ENCODE data around the gene ESYT3.
"Not testable (repeated sequence)": the region's sequence is repeated elsewhere in the genome, so short reads cannot be mapped to it uniquely, and the experiment has no call there.

Gene ESYT3

DNA sequence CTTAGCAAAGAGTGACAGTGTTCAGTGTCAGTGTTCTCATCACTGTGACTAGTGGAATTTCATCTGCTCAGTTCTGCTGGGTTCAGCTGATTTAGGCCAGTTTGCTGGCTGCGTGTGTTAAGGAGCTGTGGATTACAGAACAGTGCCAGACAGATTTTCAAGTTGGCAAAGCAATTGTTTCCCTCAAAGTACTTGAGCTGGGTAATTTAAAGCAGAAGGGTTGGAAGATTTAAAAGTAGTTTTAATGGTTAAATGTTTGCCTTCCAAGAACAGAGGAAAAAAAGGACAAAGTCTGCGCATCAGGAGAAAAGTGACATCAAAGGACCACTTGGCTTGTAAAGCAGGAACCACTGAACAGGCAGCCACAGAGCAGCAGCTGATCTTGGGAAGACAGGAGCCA, 8.7 kb downstream of the ESYT3 start:
- DNase-seq = no peak

GRCh38 chr3:138443521-138444503, 9.4 kb downstream of the ESYT3 start:
- no peak for DNase-seq

GRCh38 chr3:138445236-138445635, 10.8 kb downstream of the ESYT3 start:
- no peak for DNase-seq

DNA sequence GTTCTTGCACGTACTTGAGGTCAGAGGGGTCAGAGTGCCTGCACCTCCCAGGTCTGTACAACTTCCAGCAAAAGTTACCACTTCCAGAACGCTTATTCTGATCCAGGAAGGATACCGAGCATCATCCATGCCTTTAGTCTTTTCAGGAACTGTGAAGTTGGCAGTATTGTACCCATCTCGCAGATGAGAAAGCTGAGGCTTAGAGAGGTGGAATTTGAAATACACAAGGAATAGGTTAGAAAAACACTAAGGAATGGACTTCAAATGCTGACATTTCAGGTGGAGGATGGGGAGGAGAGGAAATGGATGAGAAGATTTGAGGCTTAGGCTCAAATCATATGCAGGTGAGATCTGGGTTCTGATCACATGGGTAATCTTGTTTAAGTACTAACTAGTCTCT, 11.2 kb downstream of the ESYT3 start:
- no peak for DNase-seq

DNA sequence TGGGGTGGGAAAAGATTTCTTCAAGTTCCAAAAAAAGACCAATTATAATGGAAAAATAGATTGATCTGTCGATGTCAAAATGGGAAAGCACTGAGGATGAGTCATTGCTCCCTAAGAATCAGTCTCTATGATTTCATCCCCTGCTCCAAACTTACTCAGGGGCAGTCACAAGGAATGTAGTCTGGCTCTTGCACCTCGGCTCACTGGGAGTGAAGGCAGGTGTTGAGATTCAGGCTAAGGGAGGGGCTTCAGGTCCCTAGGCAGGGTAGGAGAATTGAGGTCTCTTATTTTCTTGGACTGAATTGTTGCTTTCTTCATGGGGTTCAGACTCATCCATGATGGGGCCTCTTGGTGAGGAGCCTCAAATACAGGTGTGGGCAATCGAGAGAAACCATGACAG, 14.2 kb downstream of the ESYT3 start:
- no peak for DNase-seq

DNA sequence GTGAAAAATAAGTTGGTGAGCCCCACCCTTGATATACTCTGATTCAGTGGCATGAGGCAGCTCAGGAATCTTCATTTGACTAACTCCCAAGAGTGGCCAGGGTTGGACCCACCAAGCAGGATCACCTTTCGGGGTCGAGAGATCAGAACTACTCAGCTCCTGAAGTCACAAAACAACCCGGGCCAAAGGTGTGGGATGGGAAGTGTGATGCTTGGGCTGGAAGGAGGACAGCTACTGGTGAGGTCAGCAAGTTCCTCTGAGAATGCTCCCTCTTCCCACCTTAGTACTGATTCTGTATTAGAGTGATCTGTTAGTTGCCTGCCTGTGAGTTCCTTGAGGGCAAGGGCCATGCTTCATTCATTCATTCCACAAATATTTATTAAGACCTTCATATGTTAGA, 15.1 kb downstream of the ESYT3 start:
- DNase-seq = no peak

DNA sequence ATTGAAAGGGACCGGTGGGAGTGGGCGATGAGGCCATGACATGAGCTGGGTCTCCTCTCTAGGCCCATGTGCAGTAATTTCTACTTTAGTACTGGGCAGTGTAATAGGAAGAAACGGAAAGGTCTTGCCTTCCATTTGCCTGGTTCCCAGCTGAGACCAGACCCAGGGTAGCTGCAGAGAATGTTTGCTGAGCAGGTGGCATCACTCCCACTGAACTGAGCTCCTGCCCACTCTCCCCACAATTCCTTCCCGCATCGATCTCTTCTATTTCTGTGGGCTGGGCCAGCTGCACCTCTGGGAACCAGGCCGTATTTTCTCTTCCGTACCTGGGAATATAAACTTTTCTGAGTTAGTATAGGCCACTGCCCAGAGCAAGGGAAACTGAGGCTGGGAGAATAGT, 15.8 kb downstream of the ESYT3 start:
- no peak for DNase-seq

- DNase-seq = no peak
Observed at GRCh38 chr3:138450704-138451424, 16.4 kb downstream of the ESYT3 start.

DNA sequence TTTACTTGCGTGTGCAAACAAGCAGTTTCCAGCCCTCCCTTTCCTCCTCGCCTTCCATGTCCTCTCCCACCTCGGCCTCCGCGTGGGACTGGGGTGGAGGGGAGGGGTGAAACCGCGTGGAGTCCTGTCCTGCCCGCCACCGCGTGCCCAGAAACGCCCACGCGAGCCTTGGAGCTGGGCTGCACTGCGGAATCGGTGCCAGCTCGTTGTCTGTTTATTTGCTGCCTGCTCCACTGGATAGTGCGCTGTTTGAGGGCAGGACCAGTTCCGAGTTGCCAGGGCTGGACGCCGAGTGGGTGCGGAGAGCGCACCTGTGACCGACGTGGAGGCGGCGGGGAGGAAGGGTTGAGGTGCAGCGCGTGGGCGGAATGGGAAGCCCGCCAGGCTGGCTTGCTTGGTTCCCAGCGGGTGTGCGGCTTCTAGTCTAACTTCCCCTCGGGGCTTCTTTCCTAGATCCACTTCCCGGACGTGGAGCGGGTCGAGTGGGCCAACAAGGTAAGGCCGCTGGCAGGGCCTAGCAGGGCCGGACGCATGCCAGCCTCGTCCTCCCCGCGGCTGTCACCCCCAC, 17.3 kb downstream of the ESYT3 start:
- DNase-seq = no peak

- no peak for DNase-seq
Observed at GRCh38 chr3:138452436-138452835, 18.0 kb downstream of the ESYT3 start.

DNA sequence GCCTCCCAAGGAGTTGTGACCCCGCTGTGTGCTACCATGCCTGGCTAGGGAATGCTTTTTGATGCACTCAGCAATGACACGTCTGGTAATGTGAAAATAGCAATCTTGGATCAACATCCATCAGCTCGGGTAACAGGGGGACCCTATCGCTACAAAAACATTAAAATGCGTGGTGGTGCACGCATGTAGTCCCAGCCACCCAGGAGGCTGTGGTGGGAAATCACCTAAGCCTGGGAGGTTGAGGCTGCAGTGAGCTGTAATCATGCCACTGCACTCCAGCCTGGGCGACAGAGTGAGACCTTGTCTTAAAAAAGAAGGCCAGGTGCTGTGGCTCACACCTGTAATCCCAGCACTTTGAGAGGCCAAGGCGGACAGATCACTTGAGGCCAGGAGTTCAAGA, 19.5 kb downstream of the ESYT3 start:
- DNase-seq = not testable (repeated sequence)

GRCh38 chr3:138455801-138456716, 21.6 kb downstream of the ESYT3 start:
- no peak for DNase-seq

DNA sequence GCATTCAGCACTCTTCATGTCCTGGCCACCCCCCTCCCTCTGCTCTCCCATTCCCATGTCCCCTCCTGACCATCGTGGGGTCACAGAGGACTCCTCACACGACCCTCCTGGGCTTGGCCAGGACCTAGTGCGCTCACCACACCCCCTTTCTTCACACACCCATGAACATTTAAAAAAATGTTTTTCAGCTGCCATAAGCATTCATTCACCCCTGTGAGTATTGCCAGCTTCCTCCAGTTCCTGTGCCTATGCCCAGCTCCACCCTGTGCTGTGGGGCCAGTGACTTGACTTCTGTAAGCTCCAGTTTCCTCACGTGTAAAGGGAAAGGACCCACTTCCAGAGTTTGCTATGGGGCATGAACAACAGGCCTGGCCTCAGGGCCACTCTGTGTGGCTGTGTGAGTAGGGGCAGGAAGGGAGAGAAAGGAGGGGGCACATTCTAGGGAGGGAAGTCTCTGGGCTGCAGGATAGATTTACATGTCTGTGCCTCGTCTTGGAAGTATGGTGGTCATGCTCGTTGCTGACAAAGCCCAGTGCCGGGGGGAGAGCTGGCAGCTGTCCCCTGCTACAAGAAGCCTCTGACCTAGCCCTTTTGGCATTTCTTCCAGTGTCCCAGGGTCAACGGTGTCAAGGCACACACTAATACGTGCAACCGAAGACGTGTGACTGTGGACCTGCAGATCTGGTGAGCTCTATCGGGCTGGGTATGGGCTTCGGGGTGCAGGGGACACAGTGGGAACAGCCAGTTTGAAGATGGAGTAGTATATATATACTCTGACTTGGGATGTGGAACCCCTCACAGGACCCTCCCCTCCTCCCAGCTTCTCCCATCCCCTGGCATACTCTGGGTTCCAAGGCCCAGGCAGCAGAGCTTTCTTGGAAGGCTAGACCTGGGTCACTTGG, 22.8 kb downstream of the ESYT3 start:
- DNase-seq = no peak

DNA sequence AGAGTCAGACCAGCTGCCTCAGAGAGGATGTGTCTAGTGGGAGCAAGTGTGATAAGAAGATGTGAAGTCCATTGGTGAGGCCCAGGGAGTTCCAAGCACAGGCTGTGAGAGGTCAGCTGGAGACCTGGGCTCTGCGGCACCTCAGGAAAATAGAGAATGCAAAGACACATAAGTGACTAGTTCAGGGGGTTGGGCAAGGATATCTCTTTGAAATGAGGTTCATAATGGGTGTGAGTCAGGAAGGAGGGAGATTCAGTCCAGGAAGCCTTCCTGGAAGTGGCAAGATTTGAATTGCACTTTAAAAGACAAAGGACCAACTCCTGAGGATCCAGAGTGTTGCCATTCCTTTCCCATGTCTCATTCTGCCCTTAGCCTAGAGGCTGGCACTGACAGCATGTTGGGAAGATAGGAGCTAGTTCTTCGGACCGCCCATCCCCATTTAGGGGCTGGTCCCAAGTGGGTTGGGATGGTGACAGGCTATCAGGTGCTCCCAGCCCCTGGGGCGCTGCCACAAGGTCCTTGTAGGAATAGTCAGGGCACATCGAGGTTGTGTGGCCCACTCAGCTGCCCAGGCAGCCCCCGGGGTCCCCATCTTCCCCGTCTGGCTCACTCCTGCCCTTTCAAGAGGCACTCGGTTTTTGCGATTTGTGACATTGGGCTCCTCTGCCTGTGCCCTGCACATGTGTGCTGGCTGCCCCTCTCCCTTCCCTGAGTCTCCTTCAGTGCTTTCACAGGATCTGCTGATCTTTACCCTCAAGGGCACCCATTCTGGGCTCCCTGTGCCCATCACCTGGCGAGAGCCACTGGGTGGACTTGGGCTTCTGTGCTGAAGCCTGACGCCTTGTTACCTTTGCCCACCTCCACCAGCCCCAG, 23.7 kb downstream of the ESYT3 start:
- no peak for DNase-seq

DNA sequence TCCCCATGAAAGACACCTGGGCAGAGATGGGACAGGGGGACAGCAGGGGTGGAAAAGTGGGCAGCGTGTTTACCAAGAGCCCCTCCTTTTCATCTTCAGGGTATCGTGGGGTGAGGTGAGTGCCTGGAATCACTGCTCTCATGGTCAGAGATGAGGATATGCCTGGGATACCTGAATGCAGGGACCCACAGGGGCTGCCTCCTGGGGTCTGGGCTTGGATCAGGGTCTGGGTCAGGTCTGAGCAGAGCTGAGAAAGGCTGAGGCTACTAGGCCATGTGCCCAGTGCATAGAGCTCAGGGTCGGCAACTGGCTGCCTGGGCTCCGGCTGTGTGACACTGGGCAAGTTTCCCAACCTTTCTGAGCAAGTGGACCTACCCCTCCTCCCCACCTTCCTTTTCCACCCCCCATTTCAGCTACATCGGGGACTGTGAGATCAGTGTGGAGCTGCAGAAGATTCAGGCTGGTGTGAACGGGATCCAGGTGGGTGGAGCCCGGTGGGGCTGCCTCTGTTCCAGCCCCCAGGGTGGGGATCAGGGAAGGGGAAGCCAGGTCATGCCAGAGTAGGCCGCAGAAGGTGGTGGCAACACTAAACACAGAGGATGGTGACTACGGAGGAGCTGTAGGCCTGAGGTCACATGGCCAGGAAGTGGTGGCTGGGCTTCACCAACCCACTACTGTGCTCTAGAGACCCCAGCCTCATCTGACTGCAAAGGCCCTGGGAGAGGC, 24.5 kb downstream of the ESYT3 start:
- no peak for DNase-seq

GRCh38 chr3:138459619-138460535, 25.5 kb downstream of the ESYT3 start:
- no peak for DNase-seq

DNA sequence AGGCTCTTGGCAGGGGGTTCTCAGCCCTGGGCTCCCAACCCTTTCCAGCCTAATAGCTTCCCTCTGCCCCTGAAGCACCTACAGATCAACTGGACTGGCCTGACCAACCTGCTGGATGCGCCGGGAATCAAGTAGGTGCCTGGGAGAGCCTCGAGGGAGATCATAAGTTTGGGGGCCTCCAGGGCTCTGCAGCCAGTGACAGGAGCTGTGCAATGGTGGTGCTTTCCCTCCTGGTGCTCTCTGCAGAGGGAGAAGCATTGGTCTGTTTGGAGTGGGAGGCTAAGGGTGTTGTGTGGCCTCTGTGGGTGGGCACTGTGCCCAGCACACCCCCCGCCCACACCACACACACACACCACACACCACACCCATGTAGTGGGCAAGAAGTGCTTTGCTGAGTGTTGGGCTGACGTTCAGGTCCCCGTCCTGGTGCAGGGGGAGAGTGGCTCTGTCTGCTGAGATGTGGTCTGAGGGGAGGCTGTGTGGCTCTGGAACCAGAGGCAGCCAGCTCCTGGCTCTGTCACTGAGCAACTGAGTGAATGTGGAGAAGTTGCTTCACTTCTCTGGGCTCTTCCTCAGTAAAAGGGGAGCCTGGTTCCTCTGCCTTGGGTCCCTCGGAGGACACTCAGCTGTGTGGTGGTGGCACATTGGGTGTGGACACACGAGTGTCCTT, 26.3 kb downstream of the ESYT3 start:
- DNase-seq = no peak

- DNase-seq = no peak
Observed at GRCh38 chr3:138461246-138461645, 26.8 kb downstream of the ESYT3 start.

Measured in CD4-positive, alpha-beta T cell treated with Interleukin-10 for 1 hour (primary cell).